ENCODE data around the gene SLC5A1.

Gene SLC5A1

GRCh38 chr22:32123657-32124056, 80.6 kb downstream of the SLC5A1 start:
- Histone ChIP-seq H3K9ac (no peak overlapping the region), H3K27me3 (ENCODE audit: insufficient read depth, low read depth) (no peaks in the 10 kb centered on the region), H3K79me2 (ENCODE audit: insufficient read depth, low read depth) (no peaks in the 10 kb centered on the region), H3K27ac (no peak overlapping the region), H2AFZ (ENCODE audit: low read depth) (no peak overlapping the region), H3K4me1 (ENCODE audit: low read depth, poor library complexity, severe bottlenecking) (no peaks in the 10 kb centered on the region), H3K36me3 (ENCODE audit: insufficient read depth) (no peaks in the 10 kb centered on the region), H4K20me1 (ENCODE audit: insufficient read depth) (no peaks in the 10 kb centered on the region), H3K4me2 (no peak overlapping the region), H3K4me3 (IDR thresholded peaks at IDR 0.05; ENCODE audit: insufficient read depth, low read depth, low read length) (no peak overlapping the region)
- 0 out of 2 replicates have a peak, but pooled peaks have one; percentile 11 for TF ChIP-seq CTCF (conservative IDR thresholded peaks at IDR 0.05; ENCODE audit: low read depth, low read length)

- no peak for TF ChIP-seq CTCF (conservative IDR thresholded peaks at IDR 0.05; ENCODE audit: low read depth, low read length)
- Histone ChIP-seq H3K36me3 (ENCODE audit: insufficient read depth) (no peaks in the 10 kb centered on the region), H3K27ac (no peak overlapping the region), H2AFZ (ENCODE audit: low read depth) (no peak overlapping the region), H3K4me1 (ENCODE audit: low read depth, poor library complexity, severe bottlenecking) (no peaks in the 10 kb centered on the region), H3K27me3 (ENCODE audit: insufficient read depth, low read depth) (no peaks in the 10 kb centered on the region), H3K4me2 (no peak overlapping the region), H3K79me2 (ENCODE audit: insufficient read depth, low read depth) (no peaks in the 10 kb centered on the region), H3K4me3 (IDR thresholded peaks at IDR 0.05; ENCODE audit: insufficient read depth, low read depth, low read length) (no peak overlapping the region), H3K9ac (no peak overlapping the region), H4K20me1 (ENCODE audit: insufficient read depth) (no peaks in the 10 kb centered on the region)
These were observed 84.8 kb downstream of the SLC5A1 start for GRCh38 chr22:32127904-32128303.

- no peaks in the 10 kb centered on the region for H3K79me2 ChIP-seq (ENCODE audit: insufficient read depth, low read depth)
- no peaks in the 10 kb centered on the region for H4K20me1 ChIP-seq (ENCODE audit: insufficient read depth)
- no peak overlapping the region for H3K9ac ChIP-seq
- no peak overlapping the region for H3K4me3 ChIP-seq (IDR thresholded peaks at IDR 0.05; ENCODE audit: insufficient read depth, low read depth, low read length)
- H3K4me1 ChIP-seq (ENCODE audit: low read depth, poor library complexity, severe bottlenecking) = no peaks in the 10 kb centered on the region
- no peak overlapping the region for H3K27ac ChIP-seq
- TF ChIP-seq CTCF (conservative IDR thresholded peaks at IDR 0.05; ENCODE audit: low read depth, low read length) = no peak
- no peak overlapping the region for H3K4me2 ChIP-seq
- H2AFZ ChIP-seq (ENCODE audit: low read depth) = no peak overlapping the region
- H3K36me3 ChIP-seq (ENCODE audit: insufficient read depth) = no peaks in the 10 kb centered on the region
- no peaks in the 10 kb centered on the region for H3K27me3 ChIP-seq (ENCODE audit: insufficient read depth, low read depth)
These were observed 87.4 kb downstream of the SLC5A1 start for GRCh38 chr22:32130464-32130863.

- no peak for TF ChIP-seq CTCF (conservative IDR thresholded peaks at IDR 0.05; ENCODE audit: low read depth, low read length)
- no peak overlapping the region for H3K4me3 ChIP-seq (IDR thresholded peaks at IDR 0.05; ENCODE audit: insufficient read depth, low read depth, low read length)
- no peak overlapping the region for H3K4me2 ChIP-seq
- no peaks in the 10 kb centered on the region for H3K4me1 ChIP-seq (ENCODE audit: low read depth, poor library complexity, severe bottlenecking)
- no peak overlapping the region for H2AFZ ChIP-seq (ENCODE audit: low read depth)
- H3K79me2 ChIP-seq (ENCODE audit: insufficient read depth, low read depth) = no peaks in the 10 kb centered on the region
- H3K27me3 ChIP-seq (ENCODE audit: insufficient read depth, low read depth) = no peaks in the 10 kb centered on the region
- no peak overlapping the region for H3K9ac ChIP-seq
- H3K36me3 ChIP-seq (ENCODE audit: insufficient read depth) = no peaks in the 10 kb centered on the region
- H3K27ac ChIP-seq = no peak overlapping the region
- H4K20me1 ChIP-seq (ENCODE audit: insufficient read depth) = no peaks in the 10 kb centered on the region
These were observed 89.1 kb downstream of the SLC5A1 start for GRCh38 chr22:32132126-32132525.

Data from KMS-11 (cell line).